Measurements from ENCODE around the gene RDH5.

The RDH5 gene

GRCh38 chr12:55718015-55718414 lies 2.2 kb upstream of the RDH5 start:
- H3K4me3 ChIP-seq (ENCODE audit: low read depth, low read length), result no peak overlapping the region
- no peak for DNase-seq (ENCODE audit: low read depth)
- no peak for TF ChIP-seq CTCF (IDR thresholded peaks at IDR 0.05; ENCODE audit: control insufficient read depth, extremely low read depth, insufficient read depth)

- no peak for DNase-seq (ENCODE audit: low read depth)
- no peak overlapping the region for H3K4me3 ChIP-seq (ENCODE audit: low read depth, low read length)
- TF ChIP-seq CTCF (IDR thresholded peaks at IDR 0.05; ENCODE audit: control insufficient read depth, extremely low read depth, insufficient read depth), result no peak
Observed at GRCh38 chr12:55718624-55719275, 1.4 kb upstream of the RDH5 start.

GRCh38 chr12:55719371-55719770 lies 822 bp upstream of the RDH5 start:
- no peak for DNase-seq (ENCODE audit: low read depth)
- H3K4me3 ChIP-seq (ENCODE audit: low read depth, low read length), result no peak overlapping the region
- no peak for TF ChIP-seq CTCF (IDR thresholded peaks at IDR 0.05; ENCODE audit: control insufficient read depth, extremely low read depth, insufficient read depth)

- DNase-seq (ENCODE audit: low read depth), result no peak
- peak; percentile 85 for TF ChIP-seq CTCF (IDR thresholded peaks at IDR 0.05; ENCODE audit: control insufficient read depth, extremely low read depth, insufficient read depth)
- H3K4me3 ChIP-seq (ENCODE audit: low read depth, low read length), result no peak overlapping the region
Observed at GRCh38 chr12:55720894-55721444, 776 bp downstream of the RDH5 start.

- H3K4me3 ChIP-seq (ENCODE audit: low read depth, low read length), result no peak overlapping the region
- no peak for DNase-seq (ENCODE audit: low read depth)
Observed at GRCh38 chr12:55721601-55722213, 1.5 kb downstream of the RDH5 start.

GRCh38 chr12:55722948-55723347 lies 2.8 kb downstream of the RDH5 start:
- no peak for TF ChIP-seq CTCF (IDR thresholded peaks at IDR 0.05; ENCODE audit: control insufficient read depth, extremely low read depth, insufficient read depth)
- no peak for DNase-seq (ENCODE audit: low read depth)
- no peak overlapping the region for H3K4me3 ChIP-seq (ENCODE audit: low read depth, low read length)

More at GRCh38 chr12:55721601-55722213, 1.5 kb downstream of the RDH5 start:
- no peak for TF ChIP-seq CTCF (IDR thresholded peaks at IDR 0.05; ENCODE audit: control insufficient read depth, extremely low read depth, insufficient read depth)

Data from LNCaP clone FGC (cell line).